ENCODE measurements around the gene COBLL1. TPM values are rescaled to one million over a fixed set of nuclear protein-coding genes. Genes with fewer than 3 reads are reported as not detected.

Gene COBLL1
- total RNA-seq, 6 experiments from 2014 or later: 28.1 to 49.7 (median 29.9) TPM

GRCh38 chr2:164836907-164837306, 4.7 kb downstream of the COBLL1 start:
- no peaks in the 10 kb centered on the region for H3K36me3 Mint-ChIP-seq (ENCODE audit: low read depth)
- no peak overlapping the region for H3K27ac Mint-ChIP-seq
- no peaks in the 10 kb centered on the region for H3K9me3 Mint-ChIP-seq
- H3K4me3 Mint-ChIP-seq: no peak overlapping the region
- H3K4me1 Mint-ChIP-seq (ENCODE audit: low read depth): peaks cover 39% of the 10 kb centered on the region
- TF ChIP-seq, protein P1, sequence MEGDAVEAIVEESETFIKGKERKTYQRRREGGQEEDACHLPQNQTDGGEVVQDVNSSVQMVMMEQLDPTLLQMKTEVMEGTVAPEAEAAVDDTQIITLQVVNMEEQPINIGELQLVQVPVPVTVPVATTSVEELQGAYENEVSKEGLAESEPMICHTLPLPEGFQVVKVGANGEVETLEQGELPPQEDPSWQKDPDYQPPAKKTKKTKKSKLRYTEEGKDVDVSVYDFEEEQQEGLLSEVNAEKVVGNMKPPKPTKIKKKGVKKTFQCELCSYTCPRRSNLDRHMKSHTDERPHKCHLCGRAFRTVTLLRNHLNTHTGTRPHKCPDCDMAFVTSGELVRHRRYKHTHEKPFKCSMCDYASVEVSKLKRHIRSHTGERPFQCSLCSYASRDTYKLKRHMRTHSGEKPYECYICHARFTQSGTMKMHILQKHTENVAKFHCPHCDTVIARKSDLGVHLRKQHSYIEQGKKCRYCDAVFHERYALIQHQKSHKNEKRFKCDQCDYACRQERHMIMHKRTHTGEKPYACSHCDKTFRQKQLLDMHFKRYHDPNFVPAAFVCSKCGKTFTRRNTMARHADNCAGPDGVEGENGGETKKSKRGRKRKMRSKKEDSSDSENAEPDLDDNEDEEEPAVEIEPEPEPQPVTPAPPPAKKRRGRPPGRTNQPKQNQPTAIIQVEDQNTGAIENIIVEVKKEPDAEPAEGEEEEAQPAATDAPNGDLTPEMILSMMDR (IDR thresholded peaks at IDR 0.05): no peak
- H3K27me3 Mint-ChIP-seq (ENCODE audit: insufficient read depth): no peaks in the 10 kb centered on the region
- DNase-seq: no peak

DNA sequence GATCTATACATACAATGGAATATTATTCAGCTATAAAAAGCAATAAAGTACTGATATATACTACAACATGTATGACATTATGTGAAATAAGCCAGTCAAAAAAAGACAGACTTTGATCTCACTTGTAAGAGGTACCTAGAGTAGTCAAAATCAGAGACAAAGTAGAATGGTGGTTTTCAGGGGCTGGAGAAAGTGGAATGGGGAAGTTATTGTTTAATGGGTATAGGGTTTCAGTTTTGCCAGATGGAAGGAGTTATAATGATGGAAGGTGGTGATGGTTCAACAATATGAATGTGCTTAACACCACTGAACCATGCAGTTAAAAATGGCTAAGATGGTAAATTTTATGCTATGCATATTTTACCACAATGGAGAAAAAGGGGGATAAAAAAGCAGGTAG, 6.3 kb downstream of the COBLL1 start:
- no peak overlapping the region for H3K27ac Mint-ChIP-seq
- no peak overlapping the region for H3K4me3 Mint-ChIP-seq
- peaks cover 35% of the 10 kb centered on the region for H3K4me1 Mint-ChIP-seq (ENCODE audit: low read depth)
- TF ChIP-seq, protein P1 (IDR thresholded peaks at IDR 0.05): no peak
- DNase-seq: no peak
- H3K9me3 Mint-ChIP-seq: no peaks in the 10 kb centered on the region
- no peaks in the 10 kb centered on the region for H3K27me3 Mint-ChIP-seq (ENCODE audit: insufficient read depth)
- H3K36me3 Mint-ChIP-seq (ENCODE audit: low read depth): no peaks in the 10 kb centered on the region

DNA sequence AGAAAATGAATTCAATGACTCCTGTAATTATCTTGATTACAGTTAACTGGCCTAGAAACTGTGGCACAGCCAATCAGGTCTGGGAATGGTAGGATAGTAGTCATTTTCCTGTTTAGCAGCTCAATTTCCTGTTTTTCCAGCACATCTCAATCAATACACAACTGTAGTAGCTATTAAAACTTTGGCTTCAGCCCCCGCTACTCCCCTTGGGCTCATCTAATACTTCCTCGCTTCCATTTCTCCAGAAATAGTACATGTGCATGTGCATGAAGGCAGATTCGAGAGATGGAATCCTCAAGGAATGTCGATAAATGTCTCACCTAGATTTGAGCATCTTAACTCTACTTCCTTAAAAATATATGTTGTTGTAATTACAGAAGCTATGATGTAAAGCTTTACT, 9.7 kb downstream of the COBLL1 start:
- TF ChIP-seq, protein P1 (IDR thresholded peaks at IDR 0.05): no peak
- Mint-ChIP-seq H3K36me3 (ENCODE audit: low read depth) (no peaks in the 10 kb centered on the region), H3K9me3 (no peaks in the 10 kb centered on the region), H3K4me1 (ENCODE audit: low read depth) (peaks cover 29% of the 10 kb centered on the region), H3K27ac (no peak overlapping the region), H3K27me3 (ENCODE audit: insufficient read depth) (no peaks in the 10 kb centered on the region), H3K4me3 (no peak overlapping the region)
- no peak for DNase-seq

DNA sequence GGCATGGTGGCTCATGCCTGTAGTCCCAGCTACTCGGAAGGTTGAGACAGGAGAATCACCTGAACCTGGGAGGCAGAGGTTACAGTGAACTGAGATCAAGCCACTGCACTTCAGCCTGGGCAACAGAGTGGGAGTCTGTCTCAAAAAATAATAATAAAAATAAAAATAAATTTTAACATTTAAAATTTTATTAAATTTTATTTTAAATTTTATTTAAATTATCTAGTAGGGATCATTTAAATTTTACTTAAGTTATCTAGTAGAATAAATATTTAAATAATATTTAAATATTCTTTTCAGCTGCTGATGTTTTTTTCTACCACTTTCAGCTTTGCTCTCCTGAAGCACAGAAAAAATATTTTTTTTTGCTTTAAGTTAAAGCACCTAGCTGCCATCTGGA, 10.4 kb downstream of the COBLL1 start:
- H3K9me3 Mint-ChIP-seq: no peaks in the 10 kb centered on the region
- no peak for DNase-seq
- no peaks in the 10 kb centered on the region for H3K27me3 Mint-ChIP-seq (ENCODE audit: insufficient read depth)
- TF ChIP-seq, protein P1 (IDR thresholded peaks at IDR 0.05): no peak
- no peak overlapping the region for H3K27ac Mint-ChIP-seq
- no peak overlapping the region for H3K4me3 Mint-ChIP-seq
- peaks cover 31% of the 10 kb centered on the region for H3K4me1 Mint-ChIP-seq (ENCODE audit: low read depth)
- H3K36me3 Mint-ChIP-seq (ENCODE audit: low read depth): no peaks in the 10 kb centered on the region

- TF ChIP-seq, protein P1 (IDR thresholded peaks at IDR 0.05): no peak
- no peaks in the 10 kb centered on the region for H3K36me3 Mint-ChIP-seq (ENCODE audit: low read depth)
- no peaks in the 10 kb centered on the region for H3K9me3 Mint-ChIP-seq
- peak; percentile 32 for DNase-seq
- H3K27me3 Mint-ChIP-seq (ENCODE audit: insufficient read depth): no peaks in the 10 kb centered on the region; the same call in 1 of the 2 replicates
- no peak overlapping the region; the same call in 1 of the 2 replicates for H3K4me3 Mint-ChIP-seq
- peaks cover 38% of the 10 kb centered on the region for H3K4me1 Mint-ChIP-seq (ENCODE audit: low read depth)
- peak overlapping the region; percentile 61 for H3K27ac Mint-ChIP-seq
Observed at GRCh38 chr2:164826293-164827243, 15.1 kb downstream of the COBLL1 start.
